Spleen (tissue), 7 donors: Measurements from ENCODE around the gene GAS5.

Experiments used
- POLR2A ChIP-seq, 3 donors: fragments of 450-650 bp; IDR thresholded peaks; one replicate each; pipeline ENCODE4 v1.5.1; 2017; ENCODE audit warnings: antibody characterized with exemption in 3 of 3, mild to moderate bottlenecking in 1 of 3
- POLR2AphosphoS5 ChIP-seq, 3 donors: sonication (generic); formaldehyde crosslinking; IDR thresholded peaks; one replicate each; pipeline ENCODE4 v1.5.1; 2017; ENCODE audit warnings: antibody characterized with exemption in 3 of 3
- TF ChIP-seq, protein P1 (sequence below), 11 experiments: fragments of 200-600 bp in 7 of 11; fragments of 450-650 bp in 4 of 11; sonication (generic) in 4 of 11; IDR thresholded peaks in 8 of 11; conservative IDR thresholded peaks in 3 of 11; 1 replicate in 7 of 11; 2 replicates in 4 of 11; pipeline versions ENCODE4 v1.4.0 to v1.8.0; 2016 to 2021; ENCODE audit warnings: antibody characterized with exemption in 11 of 11, inconsistent platforms in 4 of 11, mild to moderate bottlenecking in 1 of 11
- donor health status: DM: no; HTN: no; CAD: no; lungs with moderate emphysema.
- donor health status: DM: no; HTN: no; CAD: no.
- donor health status: DM: no; HTN: no; CAD: no.

GRCh38 chr1:173915596-173915995, 47.8 kb upstream of the GAS5 start:
- TF ChIP-seq, protein P1, sequence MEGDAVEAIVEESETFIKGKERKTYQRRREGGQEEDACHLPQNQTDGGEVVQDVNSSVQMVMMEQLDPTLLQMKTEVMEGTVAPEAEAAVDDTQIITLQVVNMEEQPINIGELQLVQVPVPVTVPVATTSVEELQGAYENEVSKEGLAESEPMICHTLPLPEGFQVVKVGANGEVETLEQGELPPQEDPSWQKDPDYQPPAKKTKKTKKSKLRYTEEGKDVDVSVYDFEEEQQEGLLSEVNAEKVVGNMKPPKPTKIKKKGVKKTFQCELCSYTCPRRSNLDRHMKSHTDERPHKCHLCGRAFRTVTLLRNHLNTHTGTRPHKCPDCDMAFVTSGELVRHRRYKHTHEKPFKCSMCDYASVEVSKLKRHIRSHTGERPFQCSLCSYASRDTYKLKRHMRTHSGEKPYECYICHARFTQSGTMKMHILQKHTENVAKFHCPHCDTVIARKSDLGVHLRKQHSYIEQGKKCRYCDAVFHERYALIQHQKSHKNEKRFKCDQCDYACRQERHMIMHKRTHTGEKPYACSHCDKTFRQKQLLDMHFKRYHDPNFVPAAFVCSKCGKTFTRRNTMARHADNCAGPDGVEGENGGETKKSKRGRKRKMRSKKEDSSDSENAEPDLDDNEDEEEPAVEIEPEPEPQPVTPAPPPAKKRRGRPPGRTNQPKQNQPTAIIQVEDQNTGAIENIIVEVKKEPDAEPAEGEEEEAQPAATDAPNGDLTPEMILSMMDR (IDR thresholded peaks at IDR 0.05 in 8 of 11, conservative IDR thresholded peaks at IDR 0.05 in 3 of 11), result no peak
- TF ChIP-seq POLR2AphosphoS5 (IDR thresholded peaks at IDR 0.05), result no peak
- no peak for TF ChIP-seq POLR2A (IDR thresholded peaks at IDR 0.05)
